Endothelial cell of umbilical vein (primary cell): Measurements from ENCODE around the gene POTEI. TPM values are rescaled to one million over a fixed set of nuclear protein-coding genes. Genes with fewer than 3 reads are reported as not detected.
"Not testable (repeated sequence)": the region's sequence is repeated elsewhere in the genome, so short reads cannot be mapped to it uniquely, and the experiment has no call there.

ENCODE experiments used
- BruUV-seq: library from RNA; stranded (reverse); fragments of 400-500 nt; replicated peaks from 2 replicates; lab custom pipeline; 2021; lab: Mats Ljungman, UMichigan
- CTCF ChIA-PET: fragments of 300-600, 350-600 bp; sonication (Branson Sonifier 250); formaldehyde crosslinking; loops from one replicate; lab custom pipeline; 2021; ENCODE audit warnings: antibody characterized with exemption, inconsistent platforms; lab: Charles Lee
- POLR2A ChIA-PET: fragments of 300-600, 350-600 bp; sonication (Branson Sonifier 250); formaldehyde crosslinking; loops from one replicate; lab custom pipeline; 2021; ENCODE audit warnings: antibody characterized with exemption, inconsistent platforms; lab: Charles Lee
- DNase-seq: peaks from one replicate; pipeline ENCODE4 v3.0.0-alpha.2; 2011; ENCODE audit warnings: low read depth, low spot score
- FAIRE-seq: peaks from 2 replicates; lab custom pipeline; 2011; peaks lifted over from hg19 to GRCh38; lab: Jason Lieb, UNC
- H2AFZ ChIP-seq: 2 replicates; pipeline ENCODE4 v1.6.0; 2012; ENCODE audit warnings: low read depth, low read length, control low read depth, inconsistent platforms
- H3K27ac ChIP-seq: 2 replicates; pipeline ENCODE4 v1.5.1; 2011; ENCODE audit warnings: low read depth, mild to moderate bottlenecking, control low read depth, low read length, moderate library complexity; ENCODE audit not compliant: insufficient read depth
- H3K27me3 ChIP-seq, 2 experiments: 2 replicates each; pipeline versions ENCODE4 v1.6.0 to v1.6.1; 2011; ENCODE audit warnings: low read length in 2 of 2, mixed read lengths in 1 of 2; ENCODE audit not compliant: control insufficient read depth in 2 of 2, insufficient read depth in 2 of 2
- H3K36me3 ChIP-seq, 2 experiments: 2 replicates in 1 of 2; 3 replicates in 1 of 2; pipeline ENCODE4 v1.5.1; 2011; ENCODE audit warnings: low read length in 2 of 2, mild to moderate bottlenecking in 1 of 2, moderate library complexity in 1 of 2; ENCODE audit not compliant: control insufficient read depth in 2 of 2, insufficient read depth in 2 of 2; ENCODE audit errors: extremely low read depth in 1 of 2
- H3K4me1 ChIP-seq: 3 replicates; pipeline ENCODE4 v1.5.1; 2011; ENCODE audit warnings: mild to moderate bottlenecking, low read length; ENCODE audit not compliant: control insufficient read depth, insufficient read depth; ENCODE audit errors: extremely low read depth
- H3K4me2 ChIP-seq: 2 replicates; pipeline ENCODE4 v1.6.1; 2011; ENCODE audit warnings: low read length, control low read depth, mixed read lengths; ENCODE audit not compliant: insufficient read depth
- H3K4me3 ChIP-seq, 3 experiments: fragments of 200-600 bp in 1 of 3; sonication (generic), shearing (Covaris generic) in 1 of 3; replicated peaks in 1 of 3; 2 replicates each; pipeline ENCODE4 v1.5.1; 2011 to 2016; ENCODE audit warnings: control low read depth in 3 of 3, low read length in 3 of 3, mild to moderate bottlenecking in 2 of 3, inconsistent platforms in 1 of 3, low read depth in 1 of 3, moderate library complexity in 1 of 3; ENCODE audit not compliant: insufficient read depth in 1 of 3
- H3K79me2 ChIP-seq: 2 replicates; pipeline ENCODE4 v1.6.0; 2012; ENCODE audit warnings: low read length, inconsistent platforms; ENCODE audit not compliant: control insufficient read depth, insufficient read depth
- H3K9ac ChIP-seq: replicated peaks from 2 replicates; pipeline ENCODE3; 2011; ENCODE audit warnings: low read length, control low read depth; ENCODE audit not compliant: insufficient read depth; ENCODE audit errors: extremely low read depth
- H3K9me1 ChIP-seq: replicated peaks from 3 replicates; pipeline ENCODE4 v1.6.0; 2011; ENCODE audit warnings: mild to moderate bottlenecking, low read length; ENCODE audit not compliant: control insufficient read depth, insufficient read depth; ENCODE audit errors: extremely low read depth
- H3K9me3 ChIP-seq: replicated peaks from 2 replicates; pipeline ENCODE4 v1.5.1; 2012; ENCODE audit warnings: low read length, inconsistent platforms; ENCODE audit not compliant: control insufficient read depth, insufficient read depth
- H4K20me1 ChIP-seq: replicated peaks from 2 replicates; pipeline ENCODE3; 2011; ENCODE audit warnings: mild to moderate bottlenecking, low read length; ENCODE audit not compliant: control insufficient read depth, insufficient read depth; ENCODE audit errors: extremely low read depth
- dilution Hi-C: fragments of 300-500 bp; cut with MboI; formaldehyde crosslinking; loops from one replicate; pipeline ENCODE4 v1.15.0; 2019; ENCODE audit warnings: low sequenced_read_pairs; ENCODE audit not compliant: extremely low pct_ligation_motif_present
- intact Hi-C: fragments of 100-400 bp; cut with micrococcal nuclease; formaldehyde crosslinking; loops from one replicate; pipeline ENCODE4 v1.10.0; 2022
- polyA plus RNA-seq, 4 experiments: library from polyadenylated mRNA; depleted of rRNA in 3 of 4; stranded (reverse) in 3 of 4; unstranded in 1 of 4; fragments of >200 nt; gene quantifications; 2 replicates each; pipeline versions ENCODE4 v1.2.1 to v1.2.3, GENCODE V29; 2011 to 2012; ENCODE audit warnings: missing spikeins in 1 of 4
- total RNA-seq: library from RNA; stranded (reverse); gene quantifications from 2 replicates; pipeline ENCODE4 v1.2.3, GENCODE V29; 2021

Gene POTEI
- total and polyA plus RNA-seq, 2 donors (not counting 3 experiments of a cell fraction or from before 2014, with no cell fraction given): 0.10 to 0.13 TPM

DNA sequence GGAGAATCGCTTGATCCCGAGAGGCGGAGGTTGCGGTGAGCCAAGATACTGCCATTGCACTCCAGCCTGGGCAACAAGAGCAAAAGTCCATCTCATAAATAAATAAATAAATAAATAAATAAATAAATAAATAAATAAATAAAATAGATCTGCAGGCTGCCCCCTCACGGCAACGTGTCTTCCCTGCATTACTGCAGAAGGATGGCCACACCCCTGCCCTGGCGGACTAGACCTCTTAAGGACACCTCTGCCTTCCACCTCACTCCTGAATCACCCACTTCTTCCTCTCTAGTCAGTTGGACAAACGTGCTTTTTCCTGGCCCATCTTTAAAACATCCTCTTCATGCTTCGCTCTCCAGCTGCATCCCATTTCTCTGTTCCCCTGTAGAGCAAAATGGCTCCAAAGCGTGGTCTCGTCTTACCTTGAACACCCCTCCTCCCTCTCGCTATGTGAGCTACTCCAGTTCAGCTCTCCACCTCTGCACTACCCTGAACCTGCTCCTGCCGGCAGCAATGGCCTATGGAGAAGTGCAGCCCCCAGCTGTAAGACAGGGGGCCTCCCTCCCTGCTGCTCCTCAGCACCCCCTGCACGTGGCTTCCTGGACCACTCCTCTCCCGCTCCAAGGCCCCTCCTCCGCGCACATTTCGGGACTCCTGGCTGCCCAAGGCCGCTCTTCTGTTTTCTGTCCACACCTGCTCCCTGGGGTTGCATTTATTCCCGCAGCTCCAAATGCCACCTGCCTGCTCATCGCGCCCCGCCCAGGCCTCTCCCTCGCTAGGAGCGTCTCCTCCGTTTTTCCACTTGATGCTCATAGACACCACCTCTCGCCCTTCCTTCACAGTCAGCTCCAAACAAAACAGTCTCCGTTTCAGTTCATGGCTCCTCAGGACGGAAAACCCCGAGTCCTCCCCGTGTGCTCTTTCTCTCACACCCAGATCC is 1.9 kb upstream of the POTEI start:
- POLR2A ChIA-PET, H2AFZ ChIP-seq, BruUV-seq, H3K9me3 ChIP-seq, H3K36me3 ChIP-seq, H4K20me1 ChIP-seq, H3K4me3 ChIP-seq, H3K4me1 ChIP-seq, H3K9ac ChIP-seq, H3K4me2 ChIP-seq, CTCF ChIA-PET, H3K27me3 ChIP-seq, H3K79me2 ChIP-seq, H3K27ac ChIP-seq, H3K9me1 ChIP-seq, DNase-seq, dilution Hi-C loops, intact Hi-C loops: not testable (repeated sequence)
- peak; percentile 80 for FAIRE-seq

DNA sequence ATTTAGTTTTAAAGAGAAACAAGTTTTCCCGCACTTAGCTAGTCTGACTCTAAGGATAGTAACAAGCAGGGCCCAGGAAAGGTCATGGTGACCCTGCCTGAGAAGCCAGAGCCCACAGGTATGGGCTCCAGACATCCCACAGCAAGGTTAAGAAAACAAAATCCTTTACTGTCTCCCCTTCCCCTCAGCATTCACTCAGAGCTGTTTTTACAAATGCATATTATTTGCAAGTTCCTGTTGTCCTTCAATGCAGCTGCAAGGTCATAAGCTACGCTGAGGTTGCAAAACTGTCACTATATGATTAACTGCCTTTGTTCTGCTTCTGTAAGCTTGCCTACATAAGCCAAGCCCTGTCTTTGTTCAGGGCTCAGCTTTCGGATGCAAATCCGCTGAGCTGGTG is 18.1 kb downstream of the POTEI start:
- DNase-seq, H3K27me3 ChIP-seq, H3K9ac ChIP-seq, H3K79me2 ChIP-seq, H3K4me1 ChIP-seq, intact Hi-C loops, H3K9me1 ChIP-seq, H3K9me3 ChIP-seq, CTCF ChIA-PET, BruUV-seq, H4K20me1 ChIP-seq, H3K27ac ChIP-seq, POLR2A ChIA-PET, FAIRE-seq, H3K36me3 ChIP-seq, H2AFZ ChIP-seq, dilution Hi-C loops, H3K4me3 ChIP-seq, H3K4me2 ChIP-seq: not testable (repeated sequence)

DNA sequence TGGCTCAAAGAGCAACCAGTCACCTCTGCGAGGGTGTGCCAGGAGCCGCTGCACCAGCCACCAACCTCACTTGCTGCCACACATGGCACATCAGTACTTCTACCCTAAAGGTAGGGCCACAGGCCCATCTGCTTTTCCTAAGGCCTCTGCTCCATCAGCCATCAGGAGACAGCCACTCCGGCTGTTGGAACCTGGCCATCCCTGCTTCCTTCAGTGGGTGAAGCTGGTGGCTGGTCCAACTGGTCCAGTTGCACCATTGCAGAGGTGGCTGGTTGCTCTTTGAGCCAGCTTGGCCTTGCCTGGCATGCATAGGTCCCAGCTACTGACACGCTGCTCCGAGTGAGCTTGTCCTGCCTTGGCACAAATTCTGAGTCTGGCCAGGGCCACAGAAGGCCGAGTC is 53.7 kb downstream of the POTEI start:
- H3K27ac ChIP-seq, BruUV-seq, H2AFZ ChIP-seq, H3K27me3 ChIP-seq, DNase-seq, CTCF ChIA-PET, intact Hi-C loops, H3K4me1 ChIP-seq, dilution Hi-C loops, H3K9me1 ChIP-seq, H3K79me2 ChIP-seq, FAIRE-seq, H3K4me2 ChIP-seq, H3K9me3 ChIP-seq, H3K36me3 ChIP-seq, H3K9ac ChIP-seq, POLR2A ChIA-PET, H3K4me3 ChIP-seq, H4K20me1 ChIP-seq: not testable (repeated sequence)

DNA sequence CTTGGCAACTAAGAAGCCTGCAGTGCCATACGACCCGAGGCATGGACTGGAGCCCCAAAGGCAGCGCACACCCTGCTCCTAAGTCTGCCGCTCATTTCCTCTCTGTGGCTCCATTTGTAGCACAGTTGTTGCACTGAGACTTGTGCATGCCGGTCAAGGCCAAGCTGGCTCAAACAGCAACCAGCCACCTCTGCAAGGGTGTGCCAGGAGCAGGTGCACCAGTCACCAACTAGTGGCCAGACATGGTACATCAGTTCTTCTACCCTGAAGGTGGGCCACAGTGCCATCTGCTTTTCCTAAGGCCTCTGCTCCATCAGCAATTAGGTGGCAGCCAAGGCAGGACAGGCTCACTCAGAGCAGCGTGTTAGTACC is 54.4 kb downstream of the POTEI start:
- H4K20me1 ChIP-seq, H2AFZ ChIP-seq, H3K4me3 ChIP-seq, FAIRE-seq, POLR2A ChIA-PET, H3K9ac ChIP-seq, H3K9me1 ChIP-seq, H3K4me1 ChIP-seq, BruUV-seq, DNase-seq, H3K27ac ChIP-seq, H3K79me2 ChIP-seq, H3K4me2 ChIP-seq, dilution Hi-C loops, H3K36me3 ChIP-seq, H3K9me3 ChIP-seq, CTCF ChIA-PET, intact Hi-C loops, H3K27me3 ChIP-seq: not testable (repeated sequence)
